ENCODE measurements around the gene RAB43.

DNA sequence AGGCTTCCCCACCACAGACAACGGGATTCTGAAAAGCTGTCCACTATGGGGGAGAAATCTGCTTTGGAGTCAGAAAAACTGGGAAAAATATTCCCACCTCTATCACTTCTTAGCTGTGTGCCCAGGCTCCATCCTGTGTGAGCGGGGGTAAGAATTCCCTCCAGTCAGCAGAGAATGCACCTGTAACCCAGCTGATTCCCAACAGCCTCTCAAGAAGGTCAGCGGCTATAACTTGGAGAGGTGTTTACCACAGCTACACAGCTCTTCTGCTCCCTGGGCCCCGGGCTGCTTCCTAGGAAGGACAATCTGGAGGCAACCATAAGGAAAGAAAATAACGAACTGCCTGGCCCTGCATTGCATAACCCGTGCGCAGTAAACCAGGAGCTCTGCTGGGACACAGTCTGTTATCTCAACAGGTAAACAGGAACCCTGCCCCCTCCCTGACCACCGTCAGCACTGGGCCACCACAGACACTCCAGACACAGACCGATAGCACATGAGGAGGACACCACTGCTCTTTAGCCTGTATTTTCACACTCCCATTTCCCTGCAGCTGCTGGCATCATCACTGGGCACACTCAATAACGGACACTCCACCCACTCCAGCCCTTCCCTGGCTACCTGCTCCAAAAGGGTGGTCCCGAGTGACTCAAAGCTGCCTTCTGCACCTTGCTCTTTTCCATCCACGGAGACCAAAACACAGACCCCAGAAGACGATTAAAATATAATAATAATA lies 2.1 kb downstream of the RAB43 start:
- TF ChIP-seq, protein P1, sequence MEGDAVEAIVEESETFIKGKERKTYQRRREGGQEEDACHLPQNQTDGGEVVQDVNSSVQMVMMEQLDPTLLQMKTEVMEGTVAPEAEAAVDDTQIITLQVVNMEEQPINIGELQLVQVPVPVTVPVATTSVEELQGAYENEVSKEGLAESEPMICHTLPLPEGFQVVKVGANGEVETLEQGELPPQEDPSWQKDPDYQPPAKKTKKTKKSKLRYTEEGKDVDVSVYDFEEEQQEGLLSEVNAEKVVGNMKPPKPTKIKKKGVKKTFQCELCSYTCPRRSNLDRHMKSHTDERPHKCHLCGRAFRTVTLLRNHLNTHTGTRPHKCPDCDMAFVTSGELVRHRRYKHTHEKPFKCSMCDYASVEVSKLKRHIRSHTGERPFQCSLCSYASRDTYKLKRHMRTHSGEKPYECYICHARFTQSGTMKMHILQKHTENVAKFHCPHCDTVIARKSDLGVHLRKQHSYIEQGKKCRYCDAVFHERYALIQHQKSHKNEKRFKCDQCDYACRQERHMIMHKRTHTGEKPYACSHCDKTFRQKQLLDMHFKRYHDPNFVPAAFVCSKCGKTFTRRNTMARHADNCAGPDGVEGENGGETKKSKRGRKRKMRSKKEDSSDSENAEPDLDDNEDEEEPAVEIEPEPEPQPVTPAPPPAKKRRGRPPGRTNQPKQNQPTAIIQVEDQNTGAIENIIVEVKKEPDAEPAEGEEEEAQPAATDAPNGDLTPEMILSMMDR (conservative IDR thresholded peaks at IDR 0.05; ENCODE audit: low read depth, low read length), result no peak
- no peak for TF ChIP-seq EZH2 (IDR thresholded peaks at IDR 0.05; ENCODE audit: low read length, unreplicated experiment)

Measured in PC-3 (cell line).